HFFc6 (cell line): Measurements from ENCODE around the gene SLC44A5. TPM values are rescaled to one million over a fixed set of nuclear protein-coding genes. Genes with fewer than 3 reads are reported as not detected.

ENCODE experiments used
- DNase-seq: peaks from one replicate; pipeline ENCODE4 v3.0.0-alpha.2; 2018
- H3K27ac Mint-ChIP-seq: 2 replicates; pipeline ENCODE4 v1.8.0; 2020; ENCODE audit warnings: mild to moderate bottlenecking, mixed read lengths
- H3K27me3 Mint-ChIP-seq: 2 replicates; pipeline ENCODE4 v1.8.0; 2021; ENCODE audit warnings: mild to moderate bottlenecking, moderate library complexity, mixed read lengths; ENCODE audit not compliant: insufficient read depth
- H3K36me3 Mint-ChIP-seq: 2 replicates; pipeline ENCODE4 v1.8.0; 2021; ENCODE audit warnings: low read depth, mixed read lengths
- H3K4me1 Mint-ChIP-seq: 2 replicates; pipeline ENCODE4 v1.8.0; 2020; ENCODE audit warnings: low read depth, mixed read lengths
- H3K4me3 Mint-ChIP-seq: 2 replicates; pipeline ENCODE4 v1.8.0; 2020; ENCODE audit warnings: mild to moderate bottlenecking, moderate library complexity, mixed read lengths
- H3K9me3 Mint-ChIP-seq: 2 replicates; pipeline ENCODE4 v1.8.0; 2020; ENCODE audit warnings: mild to moderate bottlenecking, mixed read lengths
- total RNA-seq, 6 experiments: library from RNA; stranded (reverse); fragmentation: NEBNext Ultra II Directional; extraction: Animal tissue kit (Norgen Biotek cat#: 25700); gene quantifications; 2 replicates in 1 of 6; 3 replicates in 5 of 6; pipeline ENCODE4 v1.2.3, GENCODE V29; 2021
- TF ChIP-seq, protein P1 (sequence below): fragments of 200-600 bp; sonication (generic); IDR thresholded peaks from 2 replicates; pipeline ENCODE4 v1.5.0; 2021; ENCODE audit warnings: antibody characterized with exemption, mild to moderate bottlenecking

The SLC44A5 gene
- total RNA-seq, 6 experiments from 2014 or later = not detected

DNA sequence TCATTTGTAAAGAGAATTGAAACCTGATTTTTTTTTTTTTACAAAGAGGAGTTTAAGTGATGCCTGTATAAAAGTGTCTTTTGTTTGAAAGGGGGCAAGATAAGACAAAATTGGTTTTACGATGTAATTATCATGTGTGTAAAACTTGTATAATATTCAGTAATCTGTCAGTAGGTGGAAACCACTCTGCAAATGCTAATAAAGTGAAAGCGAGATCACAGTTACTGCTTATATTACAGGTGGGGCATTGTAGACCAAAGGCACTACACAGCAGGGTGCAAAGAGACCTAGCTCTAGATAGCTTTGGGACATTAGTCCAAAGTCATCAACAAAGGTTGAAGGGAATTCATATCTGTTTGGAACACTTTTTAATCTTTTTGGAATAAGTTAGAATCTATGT, 302.5 kb downstream of the SLC44A5 start:
- H3K36me3 Mint-ChIP-seq = no peaks in the 10 kb centered on the region
- H3K4me1 Mint-ChIP-seq = no peaks in the 10 kb centered on the region
- H3K27me3 Mint-ChIP-seq = no peaks in the 10 kb centered on the region
- H3K4me3 Mint-ChIP-seq = no peak overlapping the region
- H3K27ac Mint-ChIP-seq = no peak overlapping the region
- no peak for DNase-seq
- TF ChIP-seq, protein P1, sequence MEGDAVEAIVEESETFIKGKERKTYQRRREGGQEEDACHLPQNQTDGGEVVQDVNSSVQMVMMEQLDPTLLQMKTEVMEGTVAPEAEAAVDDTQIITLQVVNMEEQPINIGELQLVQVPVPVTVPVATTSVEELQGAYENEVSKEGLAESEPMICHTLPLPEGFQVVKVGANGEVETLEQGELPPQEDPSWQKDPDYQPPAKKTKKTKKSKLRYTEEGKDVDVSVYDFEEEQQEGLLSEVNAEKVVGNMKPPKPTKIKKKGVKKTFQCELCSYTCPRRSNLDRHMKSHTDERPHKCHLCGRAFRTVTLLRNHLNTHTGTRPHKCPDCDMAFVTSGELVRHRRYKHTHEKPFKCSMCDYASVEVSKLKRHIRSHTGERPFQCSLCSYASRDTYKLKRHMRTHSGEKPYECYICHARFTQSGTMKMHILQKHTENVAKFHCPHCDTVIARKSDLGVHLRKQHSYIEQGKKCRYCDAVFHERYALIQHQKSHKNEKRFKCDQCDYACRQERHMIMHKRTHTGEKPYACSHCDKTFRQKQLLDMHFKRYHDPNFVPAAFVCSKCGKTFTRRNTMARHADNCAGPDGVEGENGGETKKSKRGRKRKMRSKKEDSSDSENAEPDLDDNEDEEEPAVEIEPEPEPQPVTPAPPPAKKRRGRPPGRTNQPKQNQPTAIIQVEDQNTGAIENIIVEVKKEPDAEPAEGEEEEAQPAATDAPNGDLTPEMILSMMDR = no peak
- peaks cover 21% of the 10 kb centered on the region for H3K9me3 Mint-ChIP-seq

DNA sequence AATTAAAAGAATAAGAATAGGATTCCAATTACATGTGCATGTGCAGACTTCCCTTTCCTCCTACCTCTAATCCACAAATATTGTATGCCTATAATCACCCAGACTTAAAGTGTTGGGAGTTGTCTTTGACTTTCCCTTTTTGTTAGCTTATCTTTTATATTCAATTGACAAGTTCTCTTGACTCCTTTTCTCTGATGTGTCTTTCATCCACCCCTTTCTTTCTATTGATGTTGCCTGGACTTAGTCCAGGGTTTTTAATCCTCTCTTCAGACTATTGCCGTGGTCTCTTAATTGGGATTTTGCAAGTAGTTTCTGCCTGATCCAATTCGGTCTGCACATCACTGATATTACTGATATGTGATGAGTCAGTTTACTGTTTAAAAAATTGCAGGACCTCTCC, 305.9 kb downstream of the SLC44A5 start:
- H3K27me3 Mint-ChIP-seq = no peaks in the 10 kb centered on the region
- no peak for DNase-seq
- no peak overlapping the region for H3K4me3 Mint-ChIP-seq
- no peaks in the 10 kb centered on the region for H3K4me1 Mint-ChIP-seq
- H3K36me3 Mint-ChIP-seq = no peaks in the 10 kb centered on the region
- TF ChIP-seq, protein P1 = no peak
- peaks cover 15% of the 10 kb centered on the region; the same call in 1 of the 2 replicates for H3K9me3 Mint-ChIP-seq
- no peak overlapping the region for H3K27ac Mint-ChIP-seq

DNA sequence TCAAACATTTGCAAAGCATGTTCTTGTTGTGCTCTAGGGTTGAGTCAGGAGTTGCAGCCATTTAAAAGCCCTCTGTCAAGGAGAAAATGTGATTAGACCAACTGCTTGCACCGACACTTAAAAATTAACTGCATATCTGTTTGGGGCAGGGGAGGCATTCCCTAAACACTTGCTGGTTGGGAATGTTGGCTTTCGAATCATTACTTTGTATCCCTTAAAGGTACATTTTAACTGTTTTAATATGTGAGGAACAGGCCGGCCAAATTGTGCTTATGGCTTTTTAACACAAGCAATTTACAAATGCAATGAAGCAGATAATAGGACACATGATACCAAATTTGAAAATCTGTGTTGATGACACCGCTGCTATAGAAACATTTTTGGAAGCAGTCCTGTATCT, 317.6 kb downstream of the SLC44A5 start:
- H3K9me3 Mint-ChIP-seq = peaks cover 62% of the 10 kb centered on the region
- no peaks in the 10 kb centered on the region for H3K4me1 Mint-ChIP-seq
- TF ChIP-seq, protein P1 = no peak
- no peak overlapping the region for H3K27ac Mint-ChIP-seq
- DNase-seq = no peak
- no peaks in the 10 kb centered on the region for H3K36me3 Mint-ChIP-seq
- H3K27me3 Mint-ChIP-seq = no peaks in the 10 kb centered on the region
- H3K4me3 Mint-ChIP-seq = no peak overlapping the region

DNA sequence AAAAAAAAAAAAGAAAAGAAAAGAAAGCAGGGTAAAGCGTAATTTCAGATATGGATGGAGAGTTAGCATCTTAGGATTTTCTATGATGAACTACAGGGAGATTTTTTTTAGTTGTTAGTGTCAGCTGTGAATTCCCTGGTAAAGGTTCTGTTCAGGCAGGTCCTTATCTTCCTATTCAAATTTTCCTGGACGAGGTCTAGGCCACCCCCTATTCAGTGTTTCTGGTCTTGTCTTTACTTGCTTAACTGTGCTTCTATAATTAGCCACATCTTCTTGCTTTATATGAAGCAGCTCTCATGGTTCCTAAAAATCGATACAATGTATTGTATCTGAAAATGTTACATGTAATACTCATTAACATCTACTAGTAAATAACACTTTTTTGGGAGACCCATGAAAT, 318.9 kb downstream of the SLC44A5 start:
- H3K4me1 Mint-ChIP-seq = no peaks in the 10 kb centered on the region
- no peak overlapping the region for H3K4me3 Mint-ChIP-seq
- TF ChIP-seq, protein P1 = no peak
- H3K27ac Mint-ChIP-seq = no peak overlapping the region
- H3K27me3 Mint-ChIP-seq = no peaks in the 10 kb centered on the region
- no peaks in the 10 kb centered on the region for H3K36me3 Mint-ChIP-seq
- no peak for DNase-seq
- peaks cover 63% of the 10 kb centered on the region for H3K9me3 Mint-ChIP-seq

DNA sequence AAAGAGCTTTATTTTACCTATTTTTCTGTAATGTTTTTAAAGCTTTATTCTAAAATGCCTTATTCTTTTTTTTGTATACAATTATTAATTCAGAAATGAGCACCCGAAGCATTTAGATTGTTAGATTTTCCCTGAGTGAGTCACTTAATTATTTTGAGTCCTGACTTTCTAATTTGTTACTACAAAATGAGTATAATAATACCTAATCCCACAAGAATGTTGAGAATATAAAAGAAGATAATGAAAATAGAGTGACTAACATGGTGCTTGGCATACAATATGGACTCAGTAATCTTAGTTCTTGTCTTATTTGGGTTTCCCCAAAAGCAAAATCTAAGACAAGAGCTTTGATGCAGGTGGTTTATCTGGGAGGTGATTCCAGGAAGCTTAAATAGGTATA, 334.5 kb downstream of the SLC44A5 start:
- DNase-seq = no peak
- Mint-ChIP-seq H3K27ac (no peak overlapping the region), H3K4me3 (no peak overlapping the region), H3K27me3 (no peaks in the 10 kb centered on the region), H3K4me1 (no peaks in the 10 kb centered on the region), H3K36me3 (no peaks in the 10 kb centered on the region), H3K9me3 (peaks cover 20% of the 10 kb centered on the region)
- TF ChIP-seq, protein P1 = no peak

DNA sequence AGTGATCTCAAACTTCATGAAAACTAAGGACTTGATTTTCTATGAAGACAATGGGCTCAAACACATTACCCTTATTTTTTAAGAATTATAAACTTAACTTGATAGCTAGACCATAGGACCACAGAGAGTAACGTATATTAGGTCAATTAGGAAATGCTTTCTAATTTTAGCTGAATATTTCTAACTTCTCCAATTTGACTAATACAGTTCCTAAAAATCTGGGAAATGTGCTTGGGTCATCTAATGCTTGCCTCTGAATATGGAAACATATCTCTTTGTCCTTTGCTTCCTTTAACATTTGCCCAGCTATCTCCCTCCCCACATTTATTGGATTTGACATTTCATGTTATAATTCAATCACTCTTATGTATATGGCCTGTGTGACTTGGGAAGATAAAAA, 335.3 kb downstream of the SLC44A5 start:
- TF ChIP-seq, protein P1 = no peak
- H3K27me3 Mint-ChIP-seq = no peaks in the 10 kb centered on the region
- no peaks in the 10 kb centered on the region for H3K4me1 Mint-ChIP-seq
- H3K4me3 Mint-ChIP-seq = no peak overlapping the region
- no peaks in the 10 kb centered on the region for H3K36me3 Mint-ChIP-seq
- no peak overlapping the region for H3K27ac Mint-ChIP-seq
- H3K9me3 Mint-ChIP-seq = peaks cover 13% of the 10 kb centered on the region
- no peak for DNase-seq
